ENCODE measurements around the gene LARGE2.
A peak's percentile ranks its signal among the peaks of the same experiment; 100 is the strongest.
"Not testable (repeated sequence)": the region's sequence is repeated elsewhere in the genome, so short reads cannot be mapped to it uniquely, and the experiment has no call there.

LARGE2 gene

GRCh38 chr11:45896422-45896984 is 26.0 kb upstream of the LARGE2 start:
- no peak for DNase-seq

- DNase-seq = no peak
Measured at GRCh38 chr11:45897556-45897955, 24.9 kb upstream of the LARGE2 start.

- DNase-seq = no peak
Measured at GRCh38 chr11:45899086-45899447, 23.4 kb upstream of the LARGE2 start.

- DNase-seq = peak; percentile 84
Measured at GRCh38 chr11:45899448-45900174, 22.8 kb upstream of the LARGE2 start.

- DNase-seq = not testable (repeated sequence)
Measured at GRCh38 chr11:45900175-45900800, 22.2 kb upstream of the LARGE2 start.

DNA sequence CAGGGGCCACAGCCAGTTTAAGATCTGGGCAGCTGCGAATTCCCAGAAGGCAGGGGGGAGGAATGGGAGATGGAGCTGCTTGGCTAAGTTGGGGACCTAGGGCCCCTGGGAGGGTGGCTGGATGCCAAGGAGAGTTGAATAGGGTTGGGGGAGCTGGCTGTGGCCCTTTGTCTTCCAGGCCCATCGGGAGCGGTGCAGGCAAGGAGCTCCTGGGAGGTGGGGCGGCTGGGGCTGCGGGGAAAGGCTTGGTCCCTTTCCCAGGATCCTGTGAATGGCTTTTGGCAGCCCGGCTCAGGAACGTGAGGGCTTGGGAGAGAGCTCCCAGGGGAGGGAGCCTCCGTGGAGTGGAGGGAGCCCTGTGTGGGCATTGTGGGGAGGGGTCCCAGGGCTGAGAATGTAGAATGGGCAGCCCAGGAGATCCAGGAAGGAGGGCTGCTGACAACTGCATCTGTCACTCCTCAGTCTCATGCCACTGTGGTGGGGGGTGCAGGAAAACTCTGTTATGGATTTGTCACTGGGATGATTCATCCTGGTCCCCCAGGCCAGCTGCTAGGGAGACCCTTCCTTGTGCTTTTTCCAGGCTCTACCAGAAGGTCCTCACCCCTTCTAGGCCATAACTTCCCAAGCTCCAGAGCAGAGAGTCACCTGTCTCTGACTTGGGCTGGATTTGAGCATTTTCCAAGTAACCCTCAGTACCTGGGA is 21.4 kb upstream of the LARGE2 start:
- no peak for DNase-seq

GRCh38 chr11:45901626-45902025 is 20.8 kb upstream of the LARGE2 start:
- no peak for DNase-seq

DNA sequence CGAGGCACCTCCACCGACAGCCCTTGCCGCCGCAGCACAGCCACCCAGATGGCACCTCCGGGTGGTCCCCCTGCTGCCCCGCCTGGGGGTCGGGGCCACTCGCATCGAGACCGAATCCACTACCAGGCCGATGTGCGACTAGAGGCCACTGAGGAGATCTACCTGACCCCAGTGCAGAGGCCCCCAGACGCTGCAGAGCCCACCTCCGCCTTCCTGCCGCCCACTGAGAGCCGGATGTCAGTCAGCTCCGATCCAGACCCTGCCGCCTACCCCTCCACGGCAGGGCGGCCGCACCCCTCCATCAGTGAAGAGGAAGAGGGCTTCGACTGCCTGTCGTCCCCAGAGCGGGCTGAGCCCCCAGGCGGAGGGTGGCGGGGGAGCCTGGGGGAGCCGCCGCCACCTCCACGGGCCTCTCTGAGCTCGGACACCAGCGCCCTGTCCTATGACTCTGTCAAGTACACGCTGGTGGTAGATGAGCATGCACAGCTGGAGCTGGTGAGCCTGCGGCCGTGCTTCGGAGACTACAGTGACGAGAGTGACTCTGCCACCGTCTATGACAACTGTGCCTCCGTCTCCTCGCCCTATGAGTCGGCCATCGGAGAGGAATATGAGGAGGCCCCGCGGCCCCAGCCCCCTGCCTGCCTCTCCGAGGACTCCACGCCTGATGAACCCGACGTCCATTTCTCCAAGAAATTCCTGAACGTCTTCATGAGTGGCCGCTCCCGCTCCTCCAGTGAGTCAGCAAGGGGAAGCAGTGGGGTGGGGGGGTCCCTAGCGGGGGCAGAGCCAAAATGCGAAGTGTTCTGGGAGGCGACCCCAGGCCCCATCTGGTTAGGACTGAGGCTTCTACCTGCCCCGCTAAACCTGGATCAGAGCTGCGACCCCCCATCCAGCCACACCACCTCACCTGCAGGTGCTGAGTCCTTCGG is 19.7 kb upstream of the LARGE2 start:
- no peak for DNase-seq

DNA sequence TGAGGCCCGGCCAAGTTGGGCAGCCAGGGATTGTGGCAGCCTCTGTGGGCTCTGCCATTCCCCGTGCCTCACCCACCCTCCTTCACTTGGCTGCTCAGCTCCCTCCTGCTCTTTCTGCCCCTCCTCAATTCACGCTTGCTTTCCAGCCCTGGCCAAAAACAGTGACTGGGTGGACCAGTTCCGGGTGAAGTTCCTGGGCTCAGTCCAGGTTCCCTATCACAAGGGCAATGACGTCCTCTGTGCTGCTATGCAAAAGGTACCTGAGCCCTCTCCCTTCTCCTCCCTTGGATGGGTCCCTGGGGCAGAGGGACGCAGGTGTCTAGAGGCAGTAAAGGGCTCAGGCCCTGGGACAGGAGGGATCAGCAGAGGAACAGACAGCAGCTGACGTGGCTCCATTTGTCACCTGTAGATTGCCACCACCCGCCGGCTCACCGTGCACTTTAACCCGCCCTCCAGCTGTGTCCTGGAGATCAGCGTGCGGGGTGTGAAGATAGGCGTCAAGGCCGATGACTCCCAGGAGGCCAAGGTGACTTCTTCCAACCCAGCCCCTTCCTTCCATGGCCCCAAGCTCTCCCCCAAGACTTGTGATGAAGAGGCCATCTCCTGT is 18.0 kb upstream of the LARGE2 start:
- DNase-seq = no peak

DNA sequence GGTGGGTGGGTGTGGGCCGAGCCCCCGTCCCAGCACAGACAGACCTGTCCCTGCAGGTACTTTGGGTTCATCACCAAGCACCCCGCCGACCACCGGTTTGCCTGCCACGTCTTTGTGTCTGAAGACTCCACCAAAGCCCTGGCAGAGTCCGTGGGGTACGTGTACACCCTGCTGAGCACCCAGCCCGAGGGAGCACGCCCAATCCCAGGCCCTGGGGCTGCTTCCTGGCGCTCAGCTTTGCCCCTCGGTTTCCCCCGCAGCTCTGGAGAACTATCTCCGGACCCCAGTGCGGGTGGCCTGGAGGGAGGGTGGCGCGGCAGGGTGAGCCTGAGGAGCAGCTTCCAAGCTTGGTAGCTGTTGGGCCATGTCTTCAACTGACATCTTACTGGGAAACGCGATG is 17.4 kb upstream of the LARGE2 start:
- DNase-seq = no peak

DNA sequence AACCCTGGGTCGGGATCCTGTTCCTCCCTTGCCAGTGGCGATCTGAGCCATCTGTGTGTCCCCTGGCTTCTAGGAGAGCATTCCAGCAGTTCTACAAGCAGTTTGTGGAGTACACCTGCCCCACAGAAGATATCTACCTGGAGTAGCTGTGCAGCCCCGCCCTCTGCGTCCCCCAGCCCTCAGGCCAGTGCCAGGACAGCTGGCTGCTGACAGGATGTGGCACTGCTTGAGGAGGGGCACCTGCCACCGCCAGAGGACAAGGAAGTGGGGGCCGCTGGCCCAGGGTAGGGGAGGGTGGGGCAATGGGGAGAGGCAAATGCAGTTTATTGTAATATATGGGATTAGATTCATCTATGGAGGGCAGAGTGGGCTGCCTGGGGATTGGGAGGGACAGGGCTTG is 16.9 kb upstream of the LARGE2 start:
- DNase-seq = not testable (repeated sequence)

DNA sequence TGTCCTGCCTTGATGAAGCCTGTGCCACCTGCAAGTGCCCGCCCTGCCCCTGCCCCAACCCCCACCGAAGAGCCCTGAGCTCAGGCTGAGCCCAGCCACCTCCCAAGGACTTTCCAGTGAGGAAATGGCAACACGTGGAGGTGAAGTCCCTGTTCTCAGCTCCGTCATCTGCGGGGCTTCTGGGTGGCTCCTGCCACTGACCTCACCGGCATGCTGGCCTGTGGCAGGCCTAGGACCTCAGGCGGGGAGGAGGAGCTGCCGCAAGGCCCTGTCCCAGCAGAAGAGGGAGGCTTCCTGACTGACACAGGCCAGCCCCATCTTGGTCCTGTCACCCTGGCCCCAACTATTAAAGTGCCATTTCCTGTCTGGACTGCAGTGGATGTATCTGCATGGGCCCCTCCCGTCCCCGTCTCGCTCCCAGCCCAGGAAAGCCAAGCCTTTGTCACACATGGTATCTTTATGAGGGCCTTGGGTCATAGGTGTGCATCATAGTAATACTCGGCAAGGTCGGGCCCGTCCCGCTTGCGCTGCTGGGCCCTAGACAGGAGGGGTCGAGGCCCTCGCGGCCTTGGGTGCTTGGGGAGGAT is 16.3 kb upstream of the LARGE2 start:
- peak; percentile 39 for DNase-seq

GRCh38 chr11:45906965-45907611 is 15.4 kb upstream of the LARGE2 start, which contains the start of gene FREY1:
TSS of gene FREY1 (minus strand) at chr11:45907271. CDS start at chr11:45907245, 26 bp downstream.
- DNase-seq = no peak

- no peak for DNase-seq
Measured at GRCh38 chr11:45907911-45908370, 14.5 kb upstream of the LARGE2 start.

DNA sequence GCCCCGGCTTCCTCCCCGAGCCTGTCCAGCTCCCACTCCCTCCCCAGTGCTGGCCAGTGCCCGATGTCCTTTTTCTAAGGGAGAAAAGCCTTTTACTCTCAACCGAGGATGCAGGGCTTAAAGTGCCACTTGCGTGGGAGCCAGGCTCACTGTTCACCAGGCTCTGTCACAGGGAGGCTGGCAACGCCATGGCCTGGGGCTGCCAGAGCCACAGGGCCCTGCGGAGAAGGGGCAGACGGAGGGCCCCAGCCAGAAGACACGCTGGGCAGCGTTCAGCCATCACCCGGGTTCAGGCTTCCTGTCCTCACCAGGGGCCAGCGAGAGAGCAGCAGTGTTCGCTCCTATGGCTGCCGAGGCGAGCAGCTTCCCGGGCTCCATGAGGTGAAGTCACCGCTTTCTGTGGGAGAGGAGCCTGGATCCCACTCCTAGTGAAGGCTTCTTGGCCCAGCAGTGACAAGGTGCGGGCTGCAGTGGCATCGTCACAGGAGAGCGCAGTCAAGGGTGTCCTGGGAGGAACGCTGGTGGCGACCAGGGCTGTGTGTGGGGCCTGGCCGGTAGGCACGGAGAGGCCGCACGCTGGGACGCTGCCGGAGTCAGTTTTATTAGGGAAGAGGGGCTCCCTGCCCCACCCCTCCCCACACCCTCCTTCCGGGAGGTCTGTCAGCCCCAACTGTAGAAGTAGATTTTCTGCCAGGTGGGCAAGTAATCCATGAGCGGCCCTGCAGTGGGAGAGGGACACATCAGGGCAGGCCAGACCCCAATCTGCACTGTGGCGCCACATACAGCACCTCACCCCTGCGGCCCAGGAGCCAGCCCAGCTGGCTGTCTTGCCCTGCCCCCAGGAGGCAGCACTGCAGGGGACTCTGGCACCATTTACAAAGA is 12.6 kb upstream of the LARGE2 start:
- DNase-seq = no peak

- no peak for DNase-seq
Measured at GRCh38 chr11:45910623-45911022, 11.8 kb upstream of the LARGE2 start.

GRCh38 chr11:45913514-45913913 is 8.9 kb upstream of the LARGE2 start:
- no peak for DNase-seq

DNA sequence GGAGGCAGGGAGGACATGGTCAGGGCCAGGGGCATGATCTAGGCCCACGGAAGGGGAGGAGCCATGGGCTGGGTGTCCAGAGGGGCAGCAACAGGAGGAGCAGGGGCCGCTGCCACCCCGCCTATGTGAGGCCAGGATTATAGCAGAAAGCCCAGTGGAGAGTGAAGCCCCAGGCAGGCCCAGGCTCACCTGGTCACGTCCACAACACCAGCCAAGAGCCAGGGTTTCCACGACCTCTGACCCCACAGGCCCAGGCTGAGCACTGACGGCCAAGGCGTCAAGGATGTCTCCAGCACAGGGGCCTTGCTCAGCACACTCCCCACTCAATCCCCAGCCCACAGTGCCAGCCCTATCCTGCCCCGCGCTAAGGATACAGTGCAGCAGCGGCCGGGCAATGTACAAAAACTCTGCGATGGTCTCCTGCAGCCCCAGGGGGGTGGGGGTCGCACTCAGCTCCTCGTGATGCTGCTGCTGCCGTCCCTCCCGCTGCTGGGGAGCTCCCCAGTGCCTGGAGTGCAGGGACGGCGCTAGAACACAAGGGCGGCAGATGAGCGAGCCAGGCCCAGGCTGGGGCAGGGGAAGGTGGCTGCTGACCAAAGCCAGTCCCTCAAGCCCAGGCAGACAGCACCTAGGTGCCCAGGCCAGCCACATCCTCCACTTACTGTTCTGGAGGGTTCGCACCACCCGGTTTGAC is 8.4 kb upstream of the LARGE2 start:
- no peak for DNase-seq

- no peak for DNase-seq
Measured at GRCh38 chr11:45915446-45915845, 7.0 kb upstream of the LARGE2 start.

DNA sequence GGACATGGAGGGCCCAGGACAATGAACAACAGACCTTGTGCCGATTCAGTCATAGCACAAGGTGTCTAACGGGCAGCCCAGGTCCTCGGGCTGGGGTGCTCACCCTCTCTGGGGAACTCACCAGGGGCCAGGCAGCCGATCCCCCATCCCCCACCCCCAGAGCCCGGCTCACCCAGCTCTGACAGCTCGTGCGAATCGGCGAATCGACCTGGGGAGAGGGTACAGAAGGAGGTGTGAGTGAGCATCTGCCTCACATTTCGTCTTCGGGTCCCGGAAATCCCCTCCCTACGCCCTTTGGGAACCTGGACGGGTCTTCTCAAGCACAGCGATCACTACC is 5.2 kb upstream of the LARGE2 start:
- DNase-seq = no peak

Data from CD4-positive, alpha-beta T cell treated with Interleukin-15 for 1 hour (primary cell).